Measurements from ENCODE around the gene EBF3. TPM values are rescaled to one million over a fixed set of nuclear protein-coding genes. Genes with fewer than 3 reads are reported as not detected.

EBF3 gene
- total and polyA plus RNA-seq, 2 experiments from 2014 or later = 0.27 to 0.49 TPM

DNA sequence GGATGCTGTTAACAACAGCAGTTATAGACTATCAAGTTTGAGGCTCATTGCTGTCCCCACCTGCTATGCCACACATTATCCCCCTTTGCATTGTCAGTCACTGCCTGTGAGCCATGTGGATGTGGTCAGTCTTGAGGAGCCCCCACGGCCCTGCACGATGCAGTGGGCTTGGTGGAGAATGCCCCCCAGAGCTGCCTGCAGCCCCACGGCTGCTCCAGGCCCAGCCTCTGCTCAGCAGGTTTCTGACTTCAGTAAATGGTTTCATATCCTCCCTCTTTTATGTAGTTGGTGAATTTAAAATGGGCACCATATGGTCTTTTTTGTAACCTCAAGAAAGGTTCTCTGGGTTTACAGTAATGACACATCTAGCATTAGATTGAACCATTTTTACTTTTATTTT is 164.1 kb downstream of the EBF3 start:
- no peaks in the 10 kb centered on the region for H3F3A ChIP-seq (replicated peaks; ENCODE audit: low read depth)
- peaks cover 3% of the 10 kb centered on the region; the same call in 2 of the 3 replicates for H3K4me1 Mint-ChIP-seq
- H3K4me2 ChIP-seq = no peak overlapping the region
- H3K27ac Mint-ChIP-seq = no peak overlapping the region
- H3K27ac ChIP-seq (ENCODE audit: low read depth) = no peak overlapping the region
- no peaks in the 10 kb centered on the region for H3K4me1 ChIP-seq (ENCODE audit: insufficient read depth)
- H4K20me1 ChIP-seq (replicated peaks; ENCODE audit: insufficient read depth) = no peaks in the 10 kb centered on the region
- peaks cover 4% of the 10 kb centered on the region for H3K27me3 Mint-ChIP-seq (ENCODE audit: insufficient read depth, low read depth, poor library complexity)
- H3K79me2 ChIP-seq (replicated peaks; ENCODE audit: insufficient read depth) = no peaks in the 10 kb centered on the region
- ATAC-seq (no peak), DNase-seq (ENCODE audit: low spot score) (no peak)
- H3K9me2 ChIP-seq (ENCODE audit: insufficient read depth) = peaks cover 6% of the 10 kb centered on the region; the same call in 1 of the 2 replicates
- no peak overlapping the region for H2AFZ ChIP-seq
- peaks cover 26% of the 10 kb centered on the region for H3K9me3 Mint-ChIP-seq
- no peak overlapping the region for H3K4me3 ChIP-seq
- no peaks in the 10 kb centered on the region for H3K36me3 ChIP-seq (ENCODE audit: insufficient read depth)
- no peaks in the 10 kb centered on the region for H3K27me3 ChIP-seq (ENCODE audit: insufficient read depth)
- no peak overlapping the region for H3K4me3 Mint-ChIP-seq
- TF ChIP-seq EZH2 (IDR thresholded peaks at IDR 0.05; ENCODE audit: low read depth, unreplicated experiment) (no peak), REST (IDR thresholded peaks at IDR 0.05; ENCODE audit: unreplicated experiment) (no peak), POLR2AphosphoS5 (IDR thresholded peaks at IDR 0.05; ENCODE audit: low read depth) (no peak), NANOG (IDR thresholded peaks at IDR 0.05; ENCODE audit: borderline replicate concordance) (no peak), ZNF331 (CRISPR knock-in tag; IDR thresholded peaks at IDR 0.05; ENCODE audit: low read depth) (no peak), ZNF114 (CRISPR knock-in tag; IDR thresholded peaks at IDR 0.05) (no peak)
- H3K36me3 Mint-ChIP-seq (ENCODE audit: low read depth) = peaks cover 17% of the 10 kb centered on the region

DNA sequence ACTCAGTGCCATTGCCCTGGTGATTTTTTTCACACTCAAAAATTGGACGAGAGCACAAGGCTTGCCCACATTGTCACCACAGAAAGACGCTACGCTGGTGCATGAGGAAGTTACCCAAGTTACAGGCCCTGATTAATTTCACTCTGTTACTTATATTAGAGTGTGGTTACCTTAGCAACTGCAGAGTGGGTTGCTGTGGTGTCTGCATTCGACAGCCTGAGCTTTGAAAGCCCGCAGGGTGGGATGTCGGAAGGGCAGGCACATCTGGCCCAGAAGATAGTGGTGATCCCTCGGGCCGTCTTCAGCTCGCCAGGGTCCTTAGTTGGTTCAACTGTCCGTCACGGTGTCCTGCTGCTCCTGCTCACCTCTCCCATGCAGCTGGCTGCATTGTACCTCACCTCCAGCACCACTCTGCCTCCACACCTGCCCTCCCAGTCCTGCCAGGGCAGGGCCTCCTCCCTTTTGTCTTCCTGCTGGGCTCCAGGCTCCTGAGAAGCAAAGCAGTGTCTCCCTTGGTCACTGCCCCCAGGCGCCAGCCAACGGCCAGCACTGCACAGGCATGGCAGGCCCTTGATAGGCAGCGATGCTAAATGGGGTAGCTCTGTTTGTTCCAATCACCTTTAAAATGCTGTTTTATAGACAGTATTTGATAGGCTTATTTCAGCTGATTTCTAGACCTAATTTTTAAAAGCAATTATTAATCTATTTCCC is 167.2 kb downstream of the EBF3 start:
- Histone ChIP-seq H3K36me3 (ENCODE audit: insufficient read depth) (no peaks in the 10 kb centered on the region), H3K27ac (ENCODE audit: low read depth) (no peak overlapping the region), H3K79me2 (replicated peaks; ENCODE audit: insufficient read depth) (no peaks in the 10 kb centered on the region), H3K9me2 (ENCODE audit: insufficient read depth) (no peaks in the 10 kb centered on the region), H3K4me2 (no peak overlapping the region), H3K27me3 (ENCODE audit: insufficient read depth) (no peaks in the 10 kb centered on the region), H2AFZ (no peak overlapping the region), H4K20me1 (replicated peaks; ENCODE audit: insufficient read depth) (no peaks in the 10 kb centered on the region), H3K4me3 (no peak overlapping the region), H3F3A (replicated peaks; ENCODE audit: low read depth) (no peaks in the 10 kb centered on the region), H3K4me1 (ENCODE audit: insufficient read depth) (no peaks in the 10 kb centered on the region)
- Mint-ChIP-seq H3K36me3 (ENCODE audit: low read depth) (no peaks in the 10 kb centered on the region), H3K27ac (no peak overlapping the region), H3K9me3 (no peaks in the 10 kb centered on the region; the same call in 2 of the 3 replicates), H3K27me3 (ENCODE audit: insufficient read depth, low read depth, poor library complexity) (peaks cover 4% of the 10 kb centered on the region), H3K4me3 (no peak overlapping the region), H3K4me1 (peaks cover 3% of the 10 kb centered on the region; the same call in 2 of the 3 replicates)
- DNase-seq (ENCODE audit: low spot score) (no peak), ATAC-seq (no peak)
- TF ChIP-seq POLR2AphosphoS5 (IDR thresholded peaks at IDR 0.05; ENCODE audit: low read depth) (no peak), ZNF331 (CRISPR knock-in tag; IDR thresholded peaks at IDR 0.05; ENCODE audit: low read depth) (no peak), NANOG (IDR thresholded peaks at IDR 0.05; ENCODE audit: borderline replicate concordance) (no peak), EZH2phosphoT487 (IDR thresholded peaks at IDR 0.05; ENCODE audit: unreplicated experiment) (no peak), CTCF (conservative IDR thresholded peaks at IDR 0.05; ENCODE audit: low read depth in 2 of 2) (no peak)
- TF ChIP-seq, protein P1, sequence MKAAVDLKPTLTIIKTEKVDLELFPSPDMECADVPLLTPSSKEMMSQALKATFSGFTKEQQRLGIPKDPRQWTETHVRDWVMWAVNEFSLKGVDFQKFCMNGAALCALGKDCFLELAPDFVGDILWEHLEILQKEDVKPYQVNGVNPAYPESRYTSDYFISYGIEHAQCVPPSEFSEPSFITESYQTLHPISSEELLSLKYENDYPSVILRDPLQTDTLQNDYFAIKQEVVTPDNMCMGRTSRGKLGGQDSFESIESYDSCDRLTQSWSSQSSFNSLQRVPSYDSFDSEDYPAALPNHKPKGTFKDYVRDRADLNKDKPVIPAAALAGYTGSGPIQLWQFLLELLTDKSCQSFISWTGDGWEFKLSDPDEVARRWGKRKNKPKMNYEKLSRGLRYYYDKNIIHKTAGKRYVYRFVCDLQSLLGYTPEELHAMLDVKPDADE (IDR thresholded peaks at IDR 0.05) = no peak
